GM12864 (cell line): ENCODE results near the gene INTS1.

ENCODE experiments used
- DNase-seq: peaks from one replicate; pipeline ENCODE4 v3.0.0-alpha.2; 2011; ENCODE audit warnings: low read depth
- H3K4me3 ChIP-seq: 2 replicates; pipeline ENCODE4 v1.5.1; 2011; ENCODE audit warnings: mild to moderate bottlenecking, low read depth, low read length, control low read depth
- TF ChIP-seq, protein P1 (sequence below): IDR thresholded peaks from 2 replicates; pipeline ENCODE4 v1.5.1; 2011; ENCODE audit warnings: low read depth, mild to moderate bottlenecking, moderate library complexity, low read length, control low read depth, inconsistent platforms; ENCODE audit errors: missing control alignments

Gene INTS1

DNA sequence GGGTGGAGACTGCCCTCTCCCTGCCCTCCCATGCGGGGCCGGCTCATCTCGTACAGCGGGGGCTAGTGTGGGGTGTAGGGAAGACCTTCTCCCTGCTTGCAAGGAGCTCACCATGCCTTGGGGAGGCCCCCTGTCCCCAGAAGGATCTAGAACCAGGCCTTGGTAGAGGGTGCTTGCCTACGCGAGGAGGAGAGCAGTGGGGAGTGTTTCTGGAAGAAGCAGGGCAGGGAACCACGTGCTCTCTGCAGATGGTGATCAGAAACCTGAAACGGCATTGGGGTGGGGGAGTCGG lies 29.0 kb upstream of the INTS1 start:
- TF ChIP-seq, protein P1, sequence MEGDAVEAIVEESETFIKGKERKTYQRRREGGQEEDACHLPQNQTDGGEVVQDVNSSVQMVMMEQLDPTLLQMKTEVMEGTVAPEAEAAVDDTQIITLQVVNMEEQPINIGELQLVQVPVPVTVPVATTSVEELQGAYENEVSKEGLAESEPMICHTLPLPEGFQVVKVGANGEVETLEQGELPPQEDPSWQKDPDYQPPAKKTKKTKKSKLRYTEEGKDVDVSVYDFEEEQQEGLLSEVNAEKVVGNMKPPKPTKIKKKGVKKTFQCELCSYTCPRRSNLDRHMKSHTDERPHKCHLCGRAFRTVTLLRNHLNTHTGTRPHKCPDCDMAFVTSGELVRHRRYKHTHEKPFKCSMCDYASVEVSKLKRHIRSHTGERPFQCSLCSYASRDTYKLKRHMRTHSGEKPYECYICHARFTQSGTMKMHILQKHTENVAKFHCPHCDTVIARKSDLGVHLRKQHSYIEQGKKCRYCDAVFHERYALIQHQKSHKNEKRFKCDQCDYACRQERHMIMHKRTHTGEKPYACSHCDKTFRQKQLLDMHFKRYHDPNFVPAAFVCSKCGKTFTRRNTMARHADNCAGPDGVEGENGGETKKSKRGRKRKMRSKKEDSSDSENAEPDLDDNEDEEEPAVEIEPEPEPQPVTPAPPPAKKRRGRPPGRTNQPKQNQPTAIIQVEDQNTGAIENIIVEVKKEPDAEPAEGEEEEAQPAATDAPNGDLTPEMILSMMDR = no peak
- no peak for DNase-seq
- no peak overlapping the region; the same call in 1 of the 2 replicates for H3K4me3 ChIP-seq

DNA sequence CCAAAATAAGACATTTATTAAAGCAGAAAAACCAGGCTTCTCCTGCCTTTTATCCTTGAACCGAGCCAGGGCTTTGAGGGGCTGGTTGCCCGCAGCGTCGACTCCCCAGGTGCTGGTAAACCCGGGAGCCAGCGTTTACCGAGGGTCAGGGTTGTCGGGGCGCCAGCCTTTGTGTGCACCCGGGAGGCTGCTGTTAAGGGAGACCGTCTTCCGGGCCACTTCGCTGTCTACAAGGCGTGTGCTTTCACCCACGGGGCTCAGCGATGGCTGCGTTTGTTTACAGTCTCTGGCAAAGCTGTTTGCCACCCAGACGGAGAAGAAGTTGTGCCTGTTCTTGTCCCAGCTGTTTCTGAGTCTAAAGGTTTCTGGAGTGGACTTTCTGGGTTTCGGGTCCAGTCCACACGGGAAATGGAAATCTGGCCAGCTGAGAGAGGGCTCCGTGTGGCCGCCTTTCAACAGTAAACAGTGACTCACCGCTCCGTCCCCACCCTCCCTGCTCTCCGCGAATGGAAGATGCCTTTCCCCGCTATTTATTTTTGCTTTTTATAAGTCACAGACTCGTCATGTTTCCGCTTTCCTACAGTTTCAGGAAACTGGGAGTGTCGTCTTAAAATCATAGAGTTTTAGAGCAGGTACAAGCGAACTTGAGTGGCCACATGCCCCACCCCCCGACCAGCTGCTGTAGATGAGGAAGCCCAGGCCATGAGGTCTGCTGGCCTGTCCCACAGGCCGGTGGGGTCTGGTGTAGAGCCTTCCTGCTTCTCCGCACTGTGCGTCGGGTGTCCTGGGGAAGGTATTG lies 28.5 kb upstream of the INTS1 start:
- peak overlapping the region; percentile 81 for H3K4me3 ChIP-seq
- no peak for DNase-seq
- TF ChIP-seq, protein P1 = no peak

DNA sequence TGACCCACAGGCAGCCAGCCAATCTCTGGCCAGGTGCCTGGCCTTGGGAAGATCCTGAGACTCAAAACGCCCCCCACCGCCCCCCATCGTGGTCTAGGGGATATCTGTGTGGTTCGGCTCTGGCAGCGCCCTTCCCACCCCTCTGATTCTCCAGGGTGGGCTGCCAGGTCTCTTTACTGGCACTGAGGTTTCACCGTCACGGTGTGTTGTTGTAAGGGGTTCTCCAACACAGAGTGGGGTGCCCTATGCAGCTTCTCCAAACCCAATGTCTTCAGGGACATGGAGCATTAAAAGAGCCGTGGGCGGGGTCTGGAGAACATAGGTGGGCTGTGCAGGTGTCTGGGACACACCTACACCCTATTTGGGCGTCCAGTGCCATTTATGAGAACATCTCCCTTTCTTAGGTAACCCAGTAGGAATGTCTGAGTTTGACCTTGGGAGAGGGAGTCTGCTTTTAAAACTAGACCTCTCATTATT lies 27.8 kb upstream of the INTS1 start:
- TF ChIP-seq, protein P1 = no peak
- no peak for DNase-seq
- peak overlapping the region; percentile 81 for H3K4me3 ChIP-seq

DNA sequence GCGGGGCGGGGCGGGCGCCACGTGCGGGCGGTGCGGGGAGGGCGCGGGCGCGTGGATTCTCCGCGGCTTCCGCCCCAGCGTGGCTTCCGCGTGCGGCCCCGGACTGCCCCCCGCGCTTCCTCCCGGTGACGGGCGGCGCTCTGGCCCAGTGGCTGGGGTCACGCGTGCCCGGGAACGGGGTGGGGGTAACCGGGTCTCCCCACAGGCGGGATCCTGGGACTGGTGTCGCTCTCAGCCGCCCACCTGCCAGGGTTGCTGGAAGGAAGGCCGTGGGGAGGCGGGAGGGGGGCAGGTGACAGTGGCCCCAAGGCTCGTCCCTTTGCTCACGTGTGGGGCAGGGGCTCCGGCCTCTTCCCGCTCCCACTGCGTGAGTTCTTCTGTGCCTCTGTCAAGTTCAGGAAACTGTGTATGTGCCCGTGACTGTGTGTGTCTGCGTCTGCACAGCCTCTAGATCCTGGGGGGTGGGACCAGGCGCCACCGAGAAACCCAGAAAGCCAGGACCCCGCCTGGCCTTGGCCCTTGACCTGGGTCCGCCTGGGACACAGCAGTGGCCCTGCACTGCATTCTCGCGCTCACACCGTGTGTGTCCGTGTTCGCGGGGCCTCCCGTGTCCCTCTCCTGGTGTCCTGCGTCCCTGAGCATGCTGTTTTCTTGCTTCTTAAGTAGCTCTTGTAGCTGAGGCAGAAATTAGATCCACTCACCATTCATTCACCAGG lies 27.2 kb upstream of the INTS1 start:
- peak overlapping the region; percentile 81 for H3K4me3 ChIP-seq
- TF ChIP-seq, protein P1 = no peak
- DNase-seq = no peak

DNA sequence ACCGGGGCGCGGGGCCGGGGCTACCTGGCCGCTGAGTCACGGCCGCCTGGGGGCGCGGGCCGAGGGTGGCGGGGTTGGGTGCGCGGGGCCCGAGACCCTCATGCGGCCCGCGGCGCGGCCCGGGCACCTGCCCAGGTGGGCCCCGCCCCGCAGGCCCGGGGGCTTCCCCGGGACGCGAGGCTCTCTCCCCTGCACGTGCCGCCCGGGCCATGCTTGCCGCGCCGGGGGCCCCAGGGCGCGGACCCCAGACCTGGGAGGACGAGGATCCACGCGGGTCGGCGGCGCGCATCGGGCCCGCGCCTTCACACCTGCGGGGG lies 26.7 kb upstream of the INTS1 start:
- H3K4me3 ChIP-seq = peak overlapping the region; percentile 81
- TF ChIP-seq, protein P1 = no peak
- no peak for DNase-seq

DNA sequence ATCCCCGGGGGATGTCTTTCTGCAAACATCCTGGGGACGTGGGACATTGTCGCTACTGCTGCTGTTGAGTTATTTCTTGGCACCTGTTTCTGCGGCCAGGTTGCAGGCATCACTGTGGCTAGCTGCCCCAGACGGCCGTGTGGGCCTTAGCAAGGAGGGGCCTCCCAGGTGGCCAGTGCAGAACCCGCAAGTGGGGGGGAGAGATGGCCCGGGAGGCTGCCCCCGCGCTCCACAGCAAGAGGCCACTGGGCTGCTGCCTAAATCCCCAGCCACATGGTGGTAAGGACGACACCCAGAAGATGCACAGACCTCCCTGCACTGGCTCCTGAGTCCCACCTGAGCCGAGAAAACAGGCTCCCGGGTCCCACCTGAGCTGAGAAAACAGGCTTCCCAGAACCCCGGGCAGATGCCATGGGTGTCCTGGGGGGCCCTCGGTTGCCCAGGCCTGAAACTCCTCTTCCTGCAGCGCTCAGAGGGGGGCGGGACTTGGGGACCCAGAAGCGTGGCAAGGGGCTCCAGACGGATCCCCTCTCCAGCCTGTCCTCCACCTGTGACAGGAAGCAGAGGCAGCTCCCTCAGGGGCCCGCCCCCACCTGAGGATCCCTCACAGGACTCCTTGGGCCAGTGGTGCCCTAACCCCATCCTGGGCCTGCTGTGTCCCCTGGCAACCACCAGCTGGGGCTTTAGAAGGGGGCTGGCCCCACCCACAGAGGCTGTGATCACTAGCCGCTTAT lies 25.4 kb upstream of the INTS1 start:
- H3K4me3 ChIP-seq = 0 out of 2 replicates have a peak overlapping the region, but pooled peaks have one; percentile 29
- no peak for DNase-seq
- TF ChIP-seq, protein P1 = no peak
